Ramos (cell line): Measurements from ENCODE around the gene GPX4.

Experiments used
- in situ Hi-C: fragments of 300-500 bp; cut with MboI; formaldehyde crosslinking; loops from one replicate; pipeline ENCODE4 v1.14.3; 2022; ENCODE audit warnings: low sequenced_read_pairs; ENCODE audit not compliant: unreplicated experiment

Gene GPX4

GRCh38 chr19:1068009-1069001 lies 35.5 kb upstream of the GPX4 start:
- in situ Hi-C loops, result no loop called here

- in situ Hi-C loops, result no loop called here
These were observed 34.6 kb upstream of the GPX4 start for GRCh38 chr19:1069009-1069779.

- in situ Hi-C loops, result no loop called here
These were observed 33.2 kb upstream of the GPX4 start for GRCh38 chr19:1070576-1070930.

GRCh38 chr19:1070931-1071791 lies 32.6 kb upstream of the GPX4 start:
- in situ Hi-C loops, result no loop called here

GRCh38 chr19:1072371-1073015 lies 31.3 kb upstream of the GPX4 start:
- in situ Hi-C loops, result no loop called here

- in situ Hi-C loops, result no loop called here
These were observed 30.5 kb upstream of the GPX4 start for GRCh38 chr19:1073063-1073955.

GRCh38 chr19:1073956-1074517 lies 29.8 kb upstream of the GPX4 start:
- in situ Hi-C loops, result no loop called here

- in situ Hi-C loops, result no loop called here
These were observed 29.1 kb upstream of the GPX4 start for GRCh38 chr19:1074544-1075283.

GRCh38 chr19:1076046-1076386 lies 27.8 kb upstream of the GPX4 start:
- in situ Hi-C loops, result no loop called here

GRCh38 chr19:1076951-1077350 lies 26.8 kb upstream of the GPX4 start:
- in situ Hi-C loops, result no loop called here

- in situ Hi-C loops, result no loop called here
These were observed 24.2 kb upstream of the GPX4 start for GRCh38 chr19:1079566-1080111.

- in situ Hi-C loops, result no loop called here
These were observed 23.2 kb upstream of the GPX4 start for GRCh38 chr19:1080360-1081161.

GRCh38 chr19:1081301-1082164 lies 22.3 kb upstream of the GPX4 start:
- in situ Hi-C loops, result no loop called here

GRCh38 chr19:1082165-1082927 lies 21.4 kb upstream of the GPX4 start:
- in situ Hi-C loops, result no loop called here
